Gastroesophageal sphincter (tissue), 3 donors: Measurements from ENCODE around the gene DAP.

Experiments
- CTCF ChIP-seq, 4 experiments: fragments of 200-600 bp in 2 of 4; fragments of 450-650 bp in 2 of 4; sonication (generic) in 1 of 4; IDR thresholded peaks; one replicate each; pipeline ENCODE4 v1.5.1; 2017 to 2019; ENCODE audit warnings: antibody characterized with exemption in 4 of 4, mild to moderate bottlenecking in 2 of 4, moderate library complexity in 2 of 4
- POLR2AphosphoS5 ChIP-seq: sonication (generic); formaldehyde crosslinking; IDR thresholded peaks from one replicate; pipeline ENCODE4 v1.6.1; 2017; ENCODE audit warnings: antibody characterized with exemption

- TF ChIP-seq CTCF (IDR thresholded peaks at IDR 0.05) = no peak
- no peak for TF ChIP-seq POLR2AphosphoS5
Observed at GRCh38 chr5:10636363-10637142, 124.5 kb downstream of the DAP start.
